Brain microvascular endothelial cell (primary cell): ENCODE results near the gene CA5A.
"Not testable (repeated sequence)": the region's sequence is repeated elsewhere in the genome, so short reads cannot be mapped to it uniquely, and the experiment has no call there.

ENCODE experiments used
- DNase-seq: peaks from one replicate; pipeline ENCODE4 v3.0.0-alpha.2; 2020
- H3K27ac ChIP-seq: fragments of 250-450 bp; sonication (Bioruptor Pico); 2 replicates; pipeline ENCODE4 v1.5.1; 2020; ENCODE audit warnings: mild to moderate bottlenecking, moderate library complexity
- H3K27me3 ChIP-seq: fragments of 250-450 bp; sonication (Bioruptor Pico); replicated peaks from 2 replicates; pipeline ENCODE4 v1.5.1; 2020; ENCODE audit warnings: mild to moderate bottlenecking
- H3K36me3 ChIP-seq: fragments of 250-450 bp; sonication (Bioruptor Pico); replicated peaks from 2 replicates; pipeline ENCODE4 v1.5.1; 2020; ENCODE audit warnings: mild to moderate bottlenecking
- H3K4me3 ChIP-seq: 2 replicates; pipeline ENCODE4 v1.5.1; 2011; ENCODE audit warnings: low read depth, mild to moderate bottlenecking, control low read depth, low read length, moderate library complexity
- in situ Hi-C: cut with HindIII; loops from 2 replicates; pipeline ENCODE4 v1.10.0; 2017; ENCODE audit warnings: low sequenced_read_pairs, low pct_ligation_motif_present
- TF ChIP-seq, protein P1 (sequence below): IDR thresholded peaks from 2 replicates; pipeline ENCODE4 v1.5.1; 2011; ENCODE audit warnings: low read depth, mild to moderate bottlenecking, moderate library complexity, low read length, control low read depth, inconsistent platforms; ENCODE audit errors: missing control alignments

Gene CA5A

DNA sequence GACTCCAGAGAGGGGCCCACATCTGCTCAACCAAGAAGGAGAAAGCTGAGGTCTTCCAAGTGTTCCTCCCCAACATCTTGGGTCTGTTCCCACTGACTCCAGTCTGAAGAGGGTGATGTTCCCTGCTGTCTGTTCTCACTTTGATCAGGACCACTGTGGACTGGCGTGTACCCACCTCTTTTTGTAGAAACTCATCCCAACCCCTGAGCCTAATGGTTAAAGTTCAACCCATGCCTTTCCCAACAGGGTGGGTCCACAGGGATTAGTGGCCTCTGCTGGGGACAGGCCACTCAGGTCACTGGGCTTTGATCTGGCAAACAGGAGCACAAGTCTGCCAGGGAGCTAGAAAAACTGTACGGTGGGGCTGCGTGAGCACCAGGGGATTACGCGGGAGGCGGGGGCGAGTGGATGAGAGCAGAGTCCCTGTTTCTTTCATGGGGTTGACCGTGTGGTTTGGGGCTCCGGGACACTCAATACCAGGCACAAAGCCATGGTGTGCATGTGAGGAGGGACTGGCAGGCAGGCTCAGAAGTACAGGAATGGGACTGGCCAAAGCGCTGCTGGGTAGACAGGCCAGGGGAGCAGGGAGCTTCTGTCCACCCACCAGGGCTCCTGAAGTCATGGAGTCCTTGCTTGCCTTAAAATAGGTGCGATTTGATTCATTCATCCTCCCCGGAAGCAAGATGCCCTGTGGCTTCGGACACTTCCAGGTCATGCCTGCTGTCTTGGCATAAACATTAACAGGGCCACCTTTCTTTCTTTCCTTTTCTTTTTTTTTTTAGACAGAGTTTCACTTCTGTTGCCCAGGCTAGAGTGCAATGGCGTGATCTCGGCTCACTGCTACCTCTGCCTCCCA lies at the start of gene CA5A:
CA5A (minus strand) TSS at position 155 of the 856 bp plus-strand sequence; CDS start at position 76, 79 bp downstream.
- Histone ChIP-seq H3K27ac (no peak within 1 kb of the TSS), H3K27me3 (no peaks in the 10 kb centered on the region), H3K4me3 (no peak within 1 kb of the TSS), H3K36me3 (no peaks in the 10 kb centered on the region)
- in situ Hi-C loops: no loop called here
- no peak for DNase-seq
- TF ChIP-seq, protein P1, sequence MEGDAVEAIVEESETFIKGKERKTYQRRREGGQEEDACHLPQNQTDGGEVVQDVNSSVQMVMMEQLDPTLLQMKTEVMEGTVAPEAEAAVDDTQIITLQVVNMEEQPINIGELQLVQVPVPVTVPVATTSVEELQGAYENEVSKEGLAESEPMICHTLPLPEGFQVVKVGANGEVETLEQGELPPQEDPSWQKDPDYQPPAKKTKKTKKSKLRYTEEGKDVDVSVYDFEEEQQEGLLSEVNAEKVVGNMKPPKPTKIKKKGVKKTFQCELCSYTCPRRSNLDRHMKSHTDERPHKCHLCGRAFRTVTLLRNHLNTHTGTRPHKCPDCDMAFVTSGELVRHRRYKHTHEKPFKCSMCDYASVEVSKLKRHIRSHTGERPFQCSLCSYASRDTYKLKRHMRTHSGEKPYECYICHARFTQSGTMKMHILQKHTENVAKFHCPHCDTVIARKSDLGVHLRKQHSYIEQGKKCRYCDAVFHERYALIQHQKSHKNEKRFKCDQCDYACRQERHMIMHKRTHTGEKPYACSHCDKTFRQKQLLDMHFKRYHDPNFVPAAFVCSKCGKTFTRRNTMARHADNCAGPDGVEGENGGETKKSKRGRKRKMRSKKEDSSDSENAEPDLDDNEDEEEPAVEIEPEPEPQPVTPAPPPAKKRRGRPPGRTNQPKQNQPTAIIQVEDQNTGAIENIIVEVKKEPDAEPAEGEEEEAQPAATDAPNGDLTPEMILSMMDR: no peak

DNA sequence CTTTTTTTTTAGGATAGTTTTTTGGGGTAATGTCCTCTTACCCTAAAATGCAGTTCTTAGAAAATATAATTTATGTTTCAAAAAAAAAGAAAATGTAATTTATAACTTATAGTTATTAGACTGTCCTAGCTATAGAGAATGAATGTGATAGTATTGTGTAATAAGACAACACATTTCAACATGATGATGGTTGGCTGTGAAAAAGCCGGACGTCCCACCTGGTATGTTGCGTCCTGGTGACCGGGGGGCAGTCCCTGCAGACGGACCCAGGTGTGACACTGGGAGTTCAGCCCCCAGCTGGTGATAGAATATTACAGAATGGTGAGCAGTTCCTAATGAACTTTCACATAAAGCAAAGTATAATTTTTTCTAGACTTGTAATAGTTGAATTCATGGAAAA lies 49.2 kb upstream of the CA5A start:
- in situ Hi-C loops, DNase-seq, H3K27ac ChIP-seq, H3K27me3 ChIP-seq, H3K4me3 ChIP-seq: not testable (repeated sequence)
- H3K36me3 ChIP-seq: peaks cover 12% of the 10 kb centered on the region

DNA sequence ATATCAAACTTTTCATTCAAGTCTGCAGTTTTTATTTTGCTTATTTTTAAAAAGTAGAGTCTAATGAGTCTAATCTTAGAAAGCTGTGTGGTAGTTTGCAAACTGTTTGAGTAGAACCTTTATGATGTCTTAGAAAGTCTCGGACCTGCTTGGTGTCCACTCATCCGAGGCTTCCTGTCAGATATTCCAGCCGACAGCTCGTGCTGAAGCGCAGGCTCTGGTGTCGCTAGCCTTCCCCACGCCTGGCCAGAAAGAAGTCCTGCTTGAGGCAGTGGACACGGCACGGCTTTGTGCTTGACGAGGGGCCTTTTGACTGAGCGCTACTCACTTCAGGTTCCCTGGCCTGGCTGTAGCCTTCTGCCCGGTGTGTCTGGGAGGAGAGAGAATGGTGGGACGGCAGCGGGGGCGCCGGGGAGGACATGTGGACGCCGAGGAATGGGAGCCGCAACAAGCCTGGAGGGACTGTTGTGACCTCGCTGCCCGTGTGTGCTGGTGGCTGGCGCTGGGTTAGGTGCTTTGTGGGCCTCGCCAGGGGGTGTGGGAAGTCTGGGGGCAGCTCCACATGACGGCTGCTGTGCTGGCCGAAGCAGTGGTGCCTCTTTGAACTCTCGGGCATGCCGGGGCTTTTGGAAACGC lies 48.4 kb upstream of the CA5A start:
- Histone ChIP-seq H3K36me3 (peaks cover 12% of the 10 kb centered on the region), H3K27ac (no peak overlapping the region), H3K27me3 (no peaks in the 10 kb centered on the region), H3K4me3 (no peak overlapping the region)
- in situ Hi-C loops: no loop called here
- TF ChIP-seq, protein P1: no peak
- DNase-seq: no peak

DNA sequence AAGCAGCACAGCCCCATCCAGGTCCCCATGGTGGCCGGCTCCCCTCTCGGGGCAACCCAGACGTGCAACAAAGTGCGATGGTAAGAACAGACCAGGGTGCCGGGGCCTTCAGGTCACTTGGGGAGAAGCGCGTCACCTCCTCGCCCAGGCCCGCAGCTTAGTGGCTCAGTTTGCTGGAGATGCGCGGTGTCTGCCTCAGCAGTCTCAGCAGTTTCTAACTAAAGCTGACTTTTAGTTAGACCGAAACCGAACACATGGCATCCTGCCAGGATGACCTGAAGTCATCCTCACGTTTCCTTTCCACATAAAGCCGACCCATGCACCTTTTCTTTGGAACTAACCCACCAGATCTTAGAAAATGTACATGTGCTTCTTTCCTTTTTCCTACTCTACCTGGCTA lies 47.9 kb upstream of the CA5A start:
- H3K27me3 ChIP-seq, H3K4me3 ChIP-seq, in situ Hi-C loops, H3K27ac ChIP-seq, DNase-seq: not testable (repeated sequence)
- peaks cover 12% of the 10 kb centered on the region for H3K36me3 ChIP-seq

DNA sequence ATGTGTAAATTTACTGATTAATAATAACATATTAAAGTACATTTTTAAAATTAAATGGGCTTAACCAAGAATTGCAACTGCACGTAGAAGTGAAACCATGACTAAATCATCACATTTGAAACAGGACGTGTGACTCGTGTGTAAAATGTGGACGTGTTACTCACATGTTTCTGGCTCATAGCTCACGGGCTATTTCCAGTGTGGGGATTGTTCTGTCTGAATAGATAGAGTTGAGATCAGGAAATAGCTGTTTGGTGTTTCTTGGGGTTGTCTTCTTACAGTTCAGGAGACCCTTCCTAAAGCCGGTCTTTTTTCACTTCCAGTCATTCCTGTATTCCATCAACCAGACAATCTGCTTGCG lies 47.4 kb upstream of the CA5A start:
- H3K27ac ChIP-seq, DNase-seq, H3K4me3 ChIP-seq, in situ Hi-C loops, H3K27me3 ChIP-seq: not testable (repeated sequence)
- peaks cover 12% of the 10 kb centered on the region for H3K36me3 ChIP-seq

DNA sequence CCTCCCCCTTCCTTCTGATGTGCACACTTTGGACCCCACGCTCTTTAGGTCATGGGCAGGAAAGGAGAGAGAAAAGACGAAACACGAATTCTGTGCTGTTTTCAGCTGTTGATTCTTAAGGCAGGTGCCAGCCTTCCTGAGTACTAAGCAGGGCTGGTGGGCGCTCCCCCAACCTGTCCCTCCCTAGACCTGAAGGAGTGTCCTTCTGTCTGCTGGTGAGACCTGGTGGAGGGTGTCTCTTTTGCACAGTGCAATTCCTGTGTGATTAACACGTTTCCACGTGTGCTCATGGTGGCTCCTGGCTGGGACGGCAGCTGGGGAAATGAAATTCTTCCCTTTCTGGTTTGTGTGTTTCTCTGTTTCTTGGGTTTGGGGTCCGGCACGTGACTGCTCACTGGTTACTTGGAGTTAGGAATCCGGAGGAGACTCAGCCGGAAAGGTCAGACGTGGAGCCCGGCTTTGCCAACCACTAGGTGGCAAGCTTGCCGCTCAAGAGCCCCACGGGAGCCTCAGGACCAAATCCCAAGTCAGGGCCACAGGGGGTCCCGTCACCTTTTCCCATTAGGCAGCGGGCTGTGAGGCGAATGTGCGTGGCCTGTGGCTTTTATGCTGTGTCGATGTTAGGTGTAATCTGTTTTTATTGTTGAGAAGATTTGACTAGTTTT lies 46.9 kb upstream of the CA5A start:
- H3K27me3 ChIP-seq, H3K4me3 ChIP-seq, in situ Hi-C loops, H3K27ac ChIP-seq, DNase-seq: not testable (repeated sequence)
- TF ChIP-seq, protein P1: peak; percentile 63
- H3K36me3 ChIP-seq: peaks cover 12% of the 10 kb centered on the region

DNA sequence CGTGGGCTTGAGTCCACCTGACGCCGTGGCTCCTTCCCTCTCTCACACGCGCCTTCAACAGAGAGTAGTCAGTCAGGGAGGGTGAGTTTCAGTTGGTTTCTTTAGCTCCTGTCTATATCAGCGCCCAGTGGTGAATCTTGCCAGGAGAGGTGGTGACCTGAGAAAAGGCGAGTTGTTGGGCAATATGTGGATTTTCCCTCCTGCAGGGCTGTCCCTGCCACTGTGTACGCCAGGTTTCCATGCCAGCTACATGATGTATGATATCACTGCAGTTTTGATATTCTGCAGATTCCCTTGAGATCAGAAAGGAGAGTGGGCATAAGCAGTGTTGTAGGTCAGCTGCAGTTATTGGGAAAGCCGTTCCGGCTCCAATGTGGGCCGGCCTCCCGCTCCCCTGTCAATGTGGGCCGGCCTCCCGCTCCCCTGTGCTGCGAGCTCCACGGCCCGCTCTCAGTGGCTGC lies 46.3 kb upstream of the CA5A start:
- in situ Hi-C loops: no loop called here
- Histone ChIP-seq H3K27ac (no peak overlapping the region), H3K36me3 (peaks cover 12% of the 10 kb centered on the region), H3K4me3 (no peak overlapping the region), H3K27me3 (no peaks in the 10 kb centered on the region)
- no peak for DNase-seq
- TF ChIP-seq, protein P1: no peak

DNA sequence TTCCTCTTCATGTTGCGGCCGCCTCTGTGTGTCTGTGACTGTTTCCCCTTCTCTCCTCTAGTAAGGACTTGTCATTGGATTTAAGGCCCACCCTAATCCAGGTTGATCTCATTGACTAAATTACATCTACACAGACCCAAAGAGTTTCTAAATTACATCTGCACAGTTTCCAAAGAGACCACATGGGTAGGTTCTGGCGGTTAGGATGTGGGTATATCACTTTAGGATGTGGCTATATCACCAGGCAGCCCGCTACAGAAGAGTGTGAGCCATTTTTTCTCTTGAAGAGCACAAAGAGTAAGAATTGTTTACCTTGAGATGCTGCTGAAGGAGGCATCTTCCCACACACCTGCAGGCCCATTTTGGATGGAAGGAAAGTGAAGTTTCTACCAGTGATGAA lies 45.0 kb upstream of the CA5A start:
- H3K27ac ChIP-seq, in situ Hi-C loops, DNase-seq: not testable (repeated sequence)

DNA sequence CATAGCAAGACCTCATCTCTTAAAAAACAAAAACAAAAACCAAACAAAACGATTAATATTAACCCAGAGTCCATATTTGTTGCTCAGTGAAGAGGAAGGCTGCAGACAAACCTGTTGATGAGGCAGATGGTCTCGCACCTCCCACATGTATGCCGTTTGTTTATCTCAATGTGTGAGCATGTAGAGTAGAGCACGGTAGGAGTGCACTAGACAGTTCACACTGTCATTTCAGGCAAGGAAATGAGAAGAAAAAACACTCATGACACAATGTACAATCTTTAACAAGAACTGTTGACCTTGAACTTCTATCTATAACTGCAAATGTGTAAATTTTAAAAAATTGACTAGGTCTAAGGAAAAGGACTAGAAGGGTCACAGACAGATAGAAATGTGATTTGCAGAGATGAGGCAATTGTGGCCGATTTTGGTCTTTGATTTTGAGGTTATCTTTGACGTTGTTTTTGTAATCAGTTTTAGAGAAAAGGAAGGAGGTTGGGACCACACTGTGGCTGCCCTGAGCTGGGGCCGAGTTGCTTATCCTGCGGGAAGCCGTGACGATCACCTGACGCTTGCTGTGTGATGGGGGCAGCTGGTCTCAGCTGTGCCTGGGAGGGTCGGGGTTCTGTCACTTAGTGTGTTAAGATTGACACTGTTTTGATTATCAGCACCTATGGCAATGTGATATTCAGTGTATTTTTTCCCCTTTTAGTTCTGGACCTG lies 43.7 kb upstream of the CA5A start:
- in situ Hi-C loops, H3K4me3 ChIP-seq, H3K27me3 ChIP-seq, H3K27ac ChIP-seq, DNase-seq: not testable (repeated sequence)
- peaks cover 12% of the 10 kb centered on the region for H3K36me3 ChIP-seq

More for the DNA sequence above, 45.0 kb upstream of the CA5A start:
- H3K36me3 ChIP-seq: peaks cover 12% of the 10 kb centered on the region
- not testable (repeated sequence) for H3K27me3 ChIP-seq, H3K4me3 ChIP-seq
